Gastrocnemius medialis (tissue), 4 donors: ENCODE results near the gene CBX2. TPM values are rescaled to one million over a fixed set of nuclear protein-coding genes. Genes with fewer than 3 reads are reported as not detected.

Source experiments
- ATAC-seq, 2 donors: fragments of 150-250 bp; one replicate each; pipeline ENCODE4 v1.9.1; 2016
- DNase-seq, 2 donors: peaks; one replicate each; pipeline ENCODE4 v3.0.0-alpha.2; 2019
- H3K27ac ChIP-seq, 4 donors: fragments of 200-600 bp; sonication (generic); 1 replicate in 1 of 4; 2 replicates in 3 of 4; pipeline ENCODE4 v1.5.1; 2016 to 2018; ENCODE audit warnings: mild to moderate bottlenecking in 2 of 4, moderate library complexity in 1 of 4
- H3K27me3 ChIP-seq, 3 donors: fragments of 200-600 bp; sonication (generic) in 2 of 3; 1 replicate in 1 of 3; 2 replicates in 2 of 3; pipeline versions ENCODE4 v1.5.1 to v1.6.0; 2016 to 2019; ENCODE audit warnings: mild to moderate bottlenecking in 1 of 3, moderate library complexity in 1 of 3
- H3K36me3 ChIP-seq, 2 donors: fragments of 200-600 bp; sonication (generic) in 1 of 2; one replicate each; pipeline ENCODE4 v1.5.1; 2017 to 2018
- H3K4me1 ChIP-seq, 2 donors: fragments of 200-600 bp; sonication (generic) in 1 of 2; one replicate each; pipeline ENCODE4 v1.5.1; 2016 to 2017; ENCODE audit warnings: mild to moderate bottlenecking in 2 of 2
- H3K4me3 ChIP-seq, 4 donors: fragments of 200-600 bp; sonication (generic) in 3 of 4; 1 replicate in 1 of 4; 2 replicates in 3 of 4; pipeline ENCODE4 v1.5.1; 2016 to 2019; ENCODE audit warnings: mild to moderate bottlenecking in 2 of 4
- H3K9me3 ChIP-seq, 3 donors: fragments of 200-600 bp; sonication (generic) in 2 of 3; 1 replicate in 1 of 3; 2 replicates in 2 of 3; pipeline ENCODE4 v1.5.1; 2016 to 2019
- CTCF ChIP-seq, 5 experiments: fragments of 450-650 bp in 3 of 5; fragments of 200-600 bp in 2 of 5; sonication (generic) in 2 of 5; IDR thresholded peaks in 4 of 5; conservative IDR thresholded peaks in 1 of 5; 1 replicate in 4 of 5; 2 replicates in 1 of 5; pipeline ENCODE4 v1.5.1; 2016 to 2019; ENCODE audit warnings: antibody characterized with exemption in 5 of 5, mild to moderate bottlenecking in 3 of 5, moderate library complexity in 3 of 5
- POLR2A ChIP-seq, 2 donors: fragments of 450-650 bp; IDR thresholded peaks; one replicate each; pipeline ENCODE4 v1.6.1; 2017; ENCODE audit warnings: antibody characterized with exemption in 2 of 2, mild to moderate bottlenecking in 2 of 2, moderate library complexity in 2 of 2
- in situ Hi-C, 4 donors: fragments of 200-750 bp; cut with MboI; loops; one replicate each; pipeline versions ENCODE4 v1.15.0 to v1.8.0; 2017; ENCODE audit warnings: low sequenced_read_pairs in 4 of 4
- intact Hi-C: fragments of 100-400 bp; cut with DNase I; formaldehyde crosslinking; loops from one replicate; pipeline ENCODE4 v1.15.1; 2023; ENCODE audit warnings: low total_unique reads
- total RNA-seq, 4 donors: library from RNA; depleted of rRNA; stranded (reverse); fragments of >200 nt; gene quantifications; one replicate each; pipeline versions ENCODE4 v1.1.0 to v1.2.3, GENCODE V29; 2016

Gene CBX2
- total RNA-seq, 4 donors from 2014 or later: 0.13 to 1.1 (median 0.42) TPM; not detected in 1

GRCh38 chr17:79757140-79757745 lies 20.7 kb upstream of the CBX2 start:
- Histone ChIP-seq H3K36me3 (no peaks in the 10 kb centered on the region), H3K4me1 (no peaks in the 10 kb centered on the region), H3K27me3 (peaks cover 20 to 36% (median 24%) of the 10 kb centered on the region in 3 donors), H3K4me3 (no peak overlapping the region), H3K9me3 (no peaks in the 10 kb centered on the region), H3K27ac (no peak overlapping the region)
- no peak for ATAC-seq
- intact Hi-C loops: no loop called here
- in situ Hi-C loops: no loop called here
- TF ChIP-seq CTCF (IDR thresholded peaks at IDR 0.05 in 4 of 5, conservative IDR thresholded peaks at IDR 0.05 in 1 of 5) (no peak), POLR2A (IDR thresholded peaks at IDR 0.05) (no peak)
- no peak for DNase-seq

DNA sequence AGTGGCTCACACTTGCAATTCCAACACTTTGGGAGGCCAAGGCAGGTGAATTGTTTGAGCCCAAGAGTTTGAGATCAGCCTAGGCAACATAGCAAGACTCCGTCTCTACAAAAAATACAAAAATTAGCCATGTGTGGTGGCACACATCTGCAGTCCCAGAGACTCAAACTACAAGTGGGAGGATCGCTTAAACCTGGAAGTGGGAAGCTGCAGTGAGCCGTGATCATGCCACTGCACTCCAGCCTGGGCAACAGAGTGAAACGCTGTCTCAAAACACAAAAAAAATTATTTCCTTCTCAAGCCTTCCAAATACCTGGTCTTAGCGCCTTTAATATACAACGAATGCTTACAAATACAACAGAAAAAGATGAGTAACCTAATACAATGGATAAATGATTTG lies 19.7 kb upstream of the CBX2 start:
- Histone ChIP-seq H3K36me3 (no peaks in the 10 kb centered on the region), H3K4me3 (no peak overlapping the region), H3K9me3 (no peaks in the 10 kb centered on the region), H3K4me1 (no peaks in the 10 kb centered on the region), H3K27ac (no peak overlapping the region), H3K27me3 (peaks cover 17 to 26% (median 18%) of the 10 kb centered on the region in 3 donors)
- in situ Hi-C loops (no loop called here), intact Hi-C loops (no loop called here)
- no peak for DNase-seq
- TF ChIP-seq POLR2A (IDR thresholded peaks at IDR 0.05) (no peak), CTCF (IDR thresholded peaks at IDR 0.05 in 4 of 5, conservative IDR thresholded peaks at IDR 0.05 in 1 of 5) (no peak)
- no peak for ATAC-seq

- no peak for ATAC-seq
- in situ Hi-C loops: no loop called here
Observed at GRCh38 chr17:79760197-79760906, 17.6 kb upstream of the CBX2 start.

GRCh38 chr17:79761894-79762589 lies 15.9 kb upstream of the CBX2 start:
- Histone ChIP-seq H3K27ac (no peak overlapping the region), H3K4me3 (no peak overlapping the region), H3K4me1 (no peaks in the 10 kb centered on the region), H3K9me3 (no peaks in the 10 kb centered on the region), H3K27me3 (peaks cover 8 to 27% (median 15%) of the 10 kb centered on the region in 3 donors), H3K36me3 (no peaks in the 10 kb centered on the region)
- no peak for DNase-seq
- intact Hi-C loops: no loop called here
- ATAC-seq: no peak
- in situ Hi-C loops: no loop called here
- TF ChIP-seq POLR2A (IDR thresholded peaks at IDR 0.05): no peak
- TF ChIP-seq CTCF (IDR thresholded peaks at IDR 0.05 in 4 of 5, conservative IDR thresholded peaks at IDR 0.05 in 1 of 5): no peak

More at GRCh38 chr17:79760197-79760906, 17.6 kb upstream of the CBX2 start:
- Histone ChIP-seq H3K4me1 (no peaks in the 10 kb centered on the region), H3K27me3 (peaks cover 13 to 15% (median 14%) of the 10 kb centered on the region in 3 donors), H3K27ac (no peak overlapping the region), H3K36me3 (no peaks in the 10 kb centered on the region), H3K9me3 (no peaks in the 10 kb centered on the region), H3K4me3 (no peak overlapping the region)
- TF ChIP-seq CTCF (IDR thresholded peaks at IDR 0.05 in 4 of 5, conservative IDR thresholded peaks at IDR 0.05 in 1 of 5): no peak
- TF ChIP-seq POLR2A (IDR thresholded peaks at IDR 0.05): no peak
- intact Hi-C loops: no loop called here
- no peak for DNase-seq
